ENCODE measurements around the gene IGSF8. TPM values are rescaled to one million over a fixed set of nuclear protein-coding genes. Genes with fewer than 3 reads are reported as not detected.

Gene IGSF8
- polyA plus RNA-seq, 1 donor from 2014 or later, result 27.3 TPM

GRCh38 chr1:160068225-160068624, 30.2 kb downstream of the IGSF8 start:
- Histone ChIP-seq H3K79me2 (replicated peaks; ENCODE audit: insufficient read depth, low read length) (no peaks in the 10 kb centered on the region), H2AFZ (ENCODE audit: low read depth, low read length) (no peak overlapping the region), H3K9me3 (ENCODE audit: low read length) (no peaks in the 10 kb centered on the region), H3K27ac (ENCODE audit: low read length) (no peak overlapping the region), H3K4me3 (ENCODE audit: low read length) (no peak overlapping the region), H3K4me2 (ENCODE audit: low read length) (no peak overlapping the region), H3K9me2 (ENCODE audit: insufficient read depth, low read length) (no peaks in the 10 kb centered on the region), H4K20me1 (ENCODE audit: insufficient read depth) (no peaks in the 10 kb centered on the region), H3K27me3 (ENCODE audit: insufficient read depth, low read depth, low read length) (peaks cover 16% of the 10 kb centered on the region), H3K9ac (ENCODE audit: low read length) (no peak overlapping the region), H3K36me3 (ENCODE audit: insufficient read depth, low read length) (no peaks in the 10 kb centered on the region), H3F3A (ENCODE audit: insufficient read depth, low read length, poor library complexity, severe bottlenecking) (no peaks in the 10 kb centered on the region)
- TF ChIP-seq REST (IDR thresholded peaks at IDR 0.05; ENCODE audit: borderline replicate concordance), result no peak
- TF ChIP-seq SMC3 (conservative IDR thresholded peaks at IDR 0.05; ENCODE audit: poor library complexity), result no peak
- TF ChIP-seq POLR2AphosphoS5 (IDR thresholded peaks at IDR 0.05), result no peak
- no peak for TF ChIP-seq EP300 (conservative IDR thresholded peaks at IDR 0.05; ENCODE audit: poor library complexity, severe bottlenecking)
- TF ChIP-seq EZH2 (IDR thresholded peaks at IDR 0.05; ENCODE audit: borderline replicate concordance, insufficient read depth, low read length, poor library complexity, severe bottlenecking), result no peak
- no peak for TF ChIP-seq MXI1 (conservative IDR thresholded peaks at IDR 0.05; ENCODE audit: poor library complexity, severe bottlenecking)
- no peak for TF ChIP-seq RAD21 (conservative IDR thresholded peaks at IDR 0.05)
- TF ChIP-seq TAF1 (IDR thresholded peaks at IDR 0.05; ENCODE audit: low read depth), result no peak
- TF ChIP-seq CTCF (IDR thresholded peaks at IDR 0.05; ENCODE audit: poor library complexity, severe bottlenecking), result no peak

GRCh38 chr1:160066829-160067745, 31.3 kb downstream of the IGSF8 start:
- no peak overlapping the region for H3K9ac ChIP-seq (ENCODE audit: low read length)
- H3K79me2 ChIP-seq (replicated peaks; ENCODE audit: insufficient read depth, low read length), result no peaks in the 10 kb centered on the region
- no peaks in the 10 kb centered on the region for H3K9me2 ChIP-seq (ENCODE audit: insufficient read depth, low read length)
- no peaks in the 10 kb centered on the region for H3F3A ChIP-seq (ENCODE audit: insufficient read depth, low read length, poor library complexity, severe bottlenecking)
- no peaks in the 10 kb centered on the region for H3K9me3 ChIP-seq (ENCODE audit: low read length)
- H3K27me3 ChIP-seq (ENCODE audit: insufficient read depth, low read depth, low read length), result peaks cover 15% of the 10 kb centered on the region
- H3K4me2 ChIP-seq (ENCODE audit: low read length), result no peak overlapping the region
- no peak overlapping the region for H2AFZ ChIP-seq (ENCODE audit: low read depth, low read length)
- no peaks in the 10 kb centered on the region for H4K20me1 ChIP-seq (ENCODE audit: insufficient read depth)
- no peak overlapping the region for H3K27ac ChIP-seq (ENCODE audit: low read length)
- H3K4me3 ChIP-seq (ENCODE audit: low read length), result no peak overlapping the region
- TF ChIP-seq CTCF (IDR thresholded peaks at IDR 0.05; ENCODE audit: poor library complexity, severe bottlenecking) (no peak), TAF1 (IDR thresholded peaks at IDR 0.05; ENCODE audit: low read depth) (no peak), EZH2 (IDR thresholded peaks at IDR 0.05; ENCODE audit: borderline replicate concordance, insufficient read depth, low read length, poor library complexity, severe bottlenecking) (no peak), POLR2AphosphoS5 (IDR thresholded peaks at IDR 0.05) (no peak), RAD21 (conservative IDR thresholded peaks at IDR 0.05) (no peak), SMC3 (conservative IDR thresholded peaks at IDR 0.05; ENCODE audit: poor library complexity) (no peak), REST (IDR thresholded peaks at IDR 0.05; ENCODE audit: borderline replicate concordance) (no peak), EP300 (conservative IDR thresholded peaks at IDR 0.05; ENCODE audit: poor library complexity, severe bottlenecking) (no peak), MXI1 (conservative IDR thresholded peaks at IDR 0.05; ENCODE audit: poor library complexity, severe bottlenecking) (no peak)
- no peaks in the 10 kb centered on the region for H3K36me3 ChIP-seq (ENCODE audit: insufficient read depth, low read length)
